CD4-positive, alpha-beta T cell (primary cell): ENCODE results near the gene FSCN2. TPM values are rescaled to one million over a fixed set of nuclear protein-coding genes. Genes with fewer than 3 reads are reported as not detected.

Source experiments
- ATAC-seq: fragments of 200-7000 bp; cut with Tn5 transposase; one replicate; pipeline ENCODE4 v1.10.0; 2022; ENCODE audit warnings: mild to moderate bottlenecking; ENCODE audit not compliant: poor library complexity
- CTCF ChIA-PET: fragments of 350-600 bp; sonication (Branson Sonifier 250); formaldehyde crosslinking; loops from one replicate; lab custom pipeline; 2021; ENCODE audit warnings: antibody characterized with exemption, inconsistent platforms; lab: Charles Lee
- POLR2A ChIA-PET: fragments of 350-600 bp; sonication (Branson Sonifier 250); formaldehyde crosslinking; loops from one replicate; lab custom pipeline; 2021; ENCODE audit warnings: antibody characterized with exemption, inconsistent platforms; lab: Charles Lee
- DNase-seq, 14 experiments: peaks; one replicate each; pipeline ENCODE4 v3.0.0-alpha.2; 2013 to 2020; ENCODE audit warnings: mixed read lengths in 2 of 14
- H3K27ac ChIP-seq, 2 donors: one replicate each; pipeline versions ENCODE4 v1.5.1 to v1.7.0; 2013; ENCODE audit warnings: low read length in 2 of 2, low read depth in 1 of 2, mild to moderate bottlenecking in 1 of 2
- H3K27me3 ChIP-seq, 2 experiments: 1 replicate in 1 of 2; 2 replicates in 1 of 2; pipeline versions ENCODE4 v1.6.1 to v1.7.0; 2013; ENCODE audit warnings: low read length in 2 of 2, control low read depth in 1 of 2, mild to moderate bottlenecking in 1 of 2, moderate library complexity in 1 of 2; ENCODE audit not compliant: insufficient read depth in 2 of 2, control insufficient read depth in 1 of 2
- H3K36me3 ChIP-seq: one replicate; pipeline ENCODE4 v1.6.1; 2013; ENCODE audit warnings: low read length, control low read depth; ENCODE audit not compliant: insufficient read depth
- H3K4me1 ChIP-seq: one replicate; pipeline ENCODE4 v1.6.1; 2013; ENCODE audit warnings: low read length, control low read depth; ENCODE audit not compliant: insufficient read depth
- H3K4me3 ChIP-seq: one replicate; pipeline ENCODE4 v1.5.1; 2013; ENCODE audit warnings: mild to moderate bottlenecking, low read length, moderate library complexity
- H3K9me3 ChIP-seq, 2 experiments: 1 replicate in 1 of 2; 2 replicates in 1 of 2; pipeline versions ENCODE4 v1.6.1 to v1.7.0; 2013; ENCODE audit warnings: low read length in 2 of 2, mild to moderate bottlenecking in 2 of 2, control low read depth in 1 of 2, moderate library complexity in 1 of 2; ENCODE audit not compliant: control insufficient read depth in 1 of 2, insufficient read depth in 1 of 2
- H3K27ac Mint-ChIP-seq: one replicate; pipeline ENCODE4 v1.8.0; 2020; ENCODE audit warnings: mixed read lengths
- H3K27me3 Mint-ChIP-seq: one replicate; pipeline ENCODE4 v1.8.0; 2021; ENCODE audit warnings: mixed read lengths
- H3K36me3 Mint-ChIP-seq: one replicate; pipeline ENCODE4 v1.8.0; 2021; ENCODE audit warnings: low read depth, mixed read lengths
- H3K4me1 Mint-ChIP-seq: one replicate; pipeline ENCODE4 v1.8.0; 2021; ENCODE audit warnings: low read depth, mixed read lengths
- H3K4me3 Mint-ChIP-seq: one replicate; pipeline ENCODE4 v1.8.0; 2020; ENCODE audit warnings: mild to moderate bottlenecking, mixed read lengths
- H3K9me3 Mint-ChIP-seq: one replicate; pipeline ENCODE4 v1.8.0; 2020; ENCODE audit warnings: mixed read lengths
- intact Hi-C, 2 experiments: fragments of 100-400 bp; cut with DNase I in 1 of 2; cut with micrococcal nuclease in 1 of 2; formaldehyde crosslinking; loops; one replicate each; pipeline versions ENCODE4 v1.15.1 to v1.9.0; 2023 to 2025; cut with DNase I, micrococcal nuclease
- total RNA-seq, 174 experiments: library from RNA in 2 of 174; stranded (reverse) in 2 of 174; gene quantifications; one replicate each; pipeline ENCODE4 v1.2.3 and lab custom pipeline; 2021 to 2026
- TF ChIP-seq, protein P1 (sequence below): fragments of 200-600 bp; IDR thresholded peaks from one replicate; pipeline ENCODE4 v1.8.0; 2022; ENCODE audit warnings: antibody characterized with exemption, mild to moderate bottlenecking

Gene FSCN2
- total RNA-seq, 2 experiments from 2014 or later: 1.0 to 1.1 TPM

DNA sequence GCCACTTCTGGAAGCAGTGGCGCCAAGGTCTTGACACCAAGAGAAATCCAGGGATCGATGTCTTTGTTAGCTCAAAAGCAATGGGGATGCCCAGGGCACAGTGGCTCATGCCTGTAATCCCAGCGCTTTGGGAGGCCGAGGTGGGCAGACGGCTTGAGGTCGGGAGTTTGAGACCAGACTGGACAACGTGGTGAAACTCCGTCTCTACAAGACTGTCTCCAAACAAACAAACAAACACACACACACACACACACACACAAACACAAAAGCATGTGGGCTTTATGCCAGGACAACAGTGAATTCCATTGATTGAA lies 46.4 kb downstream of the FSCN2 start:
- H3K4me1 ChIP-seq: no peaks in the 10 kb centered on the region
- H3K36me3 ChIP-seq: peaks cover 68% of the 10 kb centered on the region
- Mint-ChIP-seq H3K9me3 (no peaks in the 10 kb centered on the region), H3K36me3 (peaks cover 66% of the 10 kb centered on the region), H3K27ac (no peak overlapping the region), H3K27me3 (no peaks in the 10 kb centered on the region), H3K4me3 (no peak overlapping the region), H3K4me1 (peaks cover 3% of the 10 kb centered on the region)
- TF ChIP-seq, protein P1, sequence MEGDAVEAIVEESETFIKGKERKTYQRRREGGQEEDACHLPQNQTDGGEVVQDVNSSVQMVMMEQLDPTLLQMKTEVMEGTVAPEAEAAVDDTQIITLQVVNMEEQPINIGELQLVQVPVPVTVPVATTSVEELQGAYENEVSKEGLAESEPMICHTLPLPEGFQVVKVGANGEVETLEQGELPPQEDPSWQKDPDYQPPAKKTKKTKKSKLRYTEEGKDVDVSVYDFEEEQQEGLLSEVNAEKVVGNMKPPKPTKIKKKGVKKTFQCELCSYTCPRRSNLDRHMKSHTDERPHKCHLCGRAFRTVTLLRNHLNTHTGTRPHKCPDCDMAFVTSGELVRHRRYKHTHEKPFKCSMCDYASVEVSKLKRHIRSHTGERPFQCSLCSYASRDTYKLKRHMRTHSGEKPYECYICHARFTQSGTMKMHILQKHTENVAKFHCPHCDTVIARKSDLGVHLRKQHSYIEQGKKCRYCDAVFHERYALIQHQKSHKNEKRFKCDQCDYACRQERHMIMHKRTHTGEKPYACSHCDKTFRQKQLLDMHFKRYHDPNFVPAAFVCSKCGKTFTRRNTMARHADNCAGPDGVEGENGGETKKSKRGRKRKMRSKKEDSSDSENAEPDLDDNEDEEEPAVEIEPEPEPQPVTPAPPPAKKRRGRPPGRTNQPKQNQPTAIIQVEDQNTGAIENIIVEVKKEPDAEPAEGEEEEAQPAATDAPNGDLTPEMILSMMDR: no peak
- H3K4me3 ChIP-seq: no peak overlapping the region
- H3K27ac ChIP-seq: no peak overlapping the region
- intact Hi-C loops: no loop called here
- no peak for DNase-seq
- no peaks in the 10 kb centered on the region for H3K27me3 ChIP-seq
- no peaks in the 10 kb centered on the region for H3K9me3 ChIP-seq
- no peak for ATAC-seq
- POLR2A ChIA-PET: no interaction called here
- CTCF ChIA-PET: no interaction called here

DNA sequence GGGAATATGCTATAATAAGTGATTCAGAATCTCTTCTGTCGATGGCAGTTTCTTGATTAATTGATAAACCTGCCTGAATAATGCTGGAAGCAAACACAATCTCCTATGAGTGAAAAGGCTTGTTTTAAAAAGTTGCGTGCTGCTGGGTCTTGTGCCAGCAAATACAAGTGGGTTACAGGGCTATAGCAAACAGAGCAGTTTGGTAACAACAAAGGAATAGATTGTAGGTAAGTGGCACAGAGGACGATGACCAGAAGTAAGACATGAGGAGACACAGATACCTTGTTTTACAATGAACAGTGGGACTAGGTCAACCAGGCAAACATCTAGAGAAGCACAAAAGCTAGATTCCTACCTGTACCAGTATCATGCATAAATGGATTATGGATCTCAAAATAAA lies 47.7 kb downstream of the FSCN2 start:
- CTCF ChIA-PET: no interaction called here

DNA sequence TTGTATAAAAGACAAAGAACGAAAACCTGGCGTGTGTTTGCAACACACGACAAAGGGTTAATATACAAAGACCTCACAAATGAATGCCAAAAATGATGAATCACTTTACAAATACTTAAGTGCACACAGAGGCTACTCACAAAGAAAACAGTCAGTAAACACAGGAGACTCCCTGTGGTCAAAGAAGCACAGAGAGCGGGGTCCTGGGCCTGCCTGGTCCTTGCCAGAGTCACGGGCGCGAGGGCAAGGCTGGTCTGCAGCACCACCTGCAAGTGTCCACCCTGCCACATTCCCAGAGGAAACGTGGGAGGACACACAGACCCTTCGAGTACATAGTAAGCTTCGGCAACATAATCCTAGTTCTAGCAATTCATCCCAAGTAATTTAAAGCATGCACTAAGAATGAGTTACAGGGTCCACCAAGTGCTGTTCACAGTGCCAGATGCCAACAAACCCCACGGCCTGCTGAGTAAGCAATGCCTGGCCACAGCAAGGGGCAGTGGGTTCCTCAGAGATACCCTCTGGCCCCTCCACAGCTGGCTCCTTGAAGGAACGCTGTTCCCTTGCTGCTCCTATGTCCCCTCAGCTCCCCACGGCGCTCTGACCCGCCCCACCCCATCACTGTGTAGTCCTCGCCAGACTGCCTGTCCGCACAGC lies 48.6 kb downstream of the FSCN2 start:
- H3K27me3 ChIP-seq: no peaks in the 10 kb centered on the region
- CTCF ChIA-PET: no interaction called here
- Mint-ChIP-seq H3K4me1 (peaks cover 4% of the 10 kb centered on the region), H3K36me3 (peaks cover 67% of the 10 kb centered on the region), H3K9me3 (no peaks in the 10 kb centered on the region), H3K4me3 (no peak overlapping the region), H3K27me3 (no peaks in the 10 kb centered on the region), H3K27ac (no peak overlapping the region)
- DNase-seq (no peak), ATAC-seq (no peak)
- intact Hi-C loops: no loop called here
- H3K36me3 ChIP-seq: peaks cover 60% of the 10 kb centered on the region
- no peaks in the 10 kb centered on the region for H3K4me1 ChIP-seq
- TF ChIP-seq, protein P1: no peak
- no peak overlapping the region for H3K27ac ChIP-seq
- no peak overlapping the region for H3K4me3 ChIP-seq
- POLR2A ChIA-PET: no interaction called here
- no peaks in the 10 kb centered on the region for H3K9me3 ChIP-seq

More for the DNA sequence above, 47.7 kb downstream of the FSCN2 start:
- POLR2A ChIA-PET: no interaction called here
- Histone ChIP-seq H3K4me3 (no peak overlapping the region), H3K9me3 (no peaks in the 10 kb centered on the region), H3K27me3 (no peaks in the 10 kb centered on the region), H3K27ac (no peak overlapping the region), H3K4me1 (no peaks in the 10 kb centered on the region), H3K36me3 (peaks cover 63% of the 10 kb centered on the region)
- DNase-seq (no peak), ATAC-seq (no peak)
- TF ChIP-seq, protein P1: no peak
- Mint-ChIP-seq H3K4me1 (peaks cover 4% of the 10 kb centered on the region), H3K9me3 (no peaks in the 10 kb centered on the region), H3K27ac (no peak overlapping the region), H3K27me3 (no peaks in the 10 kb centered on the region), H3K4me3 (no peak overlapping the region), H3K36me3 (peaks cover 67% of the 10 kb centered on the region)
- intact Hi-C loops: no loop called here
